ENCODE measurements around the gene PRDM16.
A peak's percentile ranks its signal among the peaks of the same experiment; 100 is the strongest.

Gene PRDM16

GRCh38 chr1:3170561-3171453, 101.8 kb downstream of the PRDM16 start:
- peak in 2 of 3 experiments; percentile 2 to 11 for DNase-seq

DNA sequence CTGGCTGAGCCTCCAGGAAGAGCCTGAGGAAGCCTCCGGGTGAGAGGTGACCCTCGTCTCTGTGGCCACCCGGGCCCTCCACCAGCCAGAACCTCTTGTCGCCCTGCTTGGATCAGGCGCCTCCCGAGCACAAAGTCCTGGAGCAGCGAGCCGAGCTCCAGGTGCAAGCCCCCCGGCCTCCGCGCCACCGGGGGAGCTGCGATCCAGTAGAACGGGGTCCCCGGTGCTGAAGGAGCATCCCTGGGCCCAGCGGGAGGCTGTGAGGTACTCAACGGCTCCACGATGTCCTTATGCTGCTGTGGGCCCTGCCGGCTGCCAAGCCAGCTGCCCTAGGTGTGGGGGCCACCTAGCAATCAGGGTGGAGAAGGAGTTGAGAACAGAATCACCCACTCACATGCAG, 102.8 kb downstream of the PRDM16 start:
- no peak for DNase-seq

- DNase-seq = no peak
Observed at GRCh38 chr1:3172431-3173380, 103.7 kb downstream of the PRDM16 start.

GRCh38 chr1:3173381-3173980, 104.5 kb downstream of the PRDM16 start:
- no peak for DNase-seq

- no peak for DNase-seq
Observed at GRCh38 chr1:3174487-3175247, 105.7 kb downstream of the PRDM16 start.

DNA sequence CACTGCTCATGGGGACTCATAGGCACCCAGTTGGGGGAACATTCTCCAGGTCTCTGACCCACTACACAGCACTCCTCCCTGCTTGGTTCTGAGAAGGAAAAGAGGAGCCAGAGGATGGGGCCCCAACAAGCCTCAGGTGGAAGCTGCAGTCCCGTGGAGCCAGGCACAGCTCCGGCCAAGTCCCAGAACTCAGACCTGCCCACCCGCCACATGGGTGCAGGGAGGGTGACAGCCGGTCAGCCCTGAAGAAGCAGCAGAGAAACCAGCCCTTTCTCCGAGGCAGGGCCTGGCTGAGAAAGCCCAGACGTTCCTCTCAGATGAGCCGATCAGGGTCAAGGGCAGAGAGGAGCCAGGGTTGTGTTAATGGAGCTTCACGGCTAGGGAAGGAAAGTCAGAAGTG, 106.5 kb downstream of the PRDM16 start:
- DNase-seq = no peak

GRCh38 chr1:3176028-3176427, 107.0 kb downstream of the PRDM16 start:
- DNase-seq = no peak

GRCh38 chr1:3176820-3177219, 107.8 kb downstream of the PRDM16 start:
- DNase-seq = no peak

- DNase-seq = no peak
Observed at GRCh38 chr1:3178279-3178678, 109.3 kb downstream of the PRDM16 start.

DNA sequence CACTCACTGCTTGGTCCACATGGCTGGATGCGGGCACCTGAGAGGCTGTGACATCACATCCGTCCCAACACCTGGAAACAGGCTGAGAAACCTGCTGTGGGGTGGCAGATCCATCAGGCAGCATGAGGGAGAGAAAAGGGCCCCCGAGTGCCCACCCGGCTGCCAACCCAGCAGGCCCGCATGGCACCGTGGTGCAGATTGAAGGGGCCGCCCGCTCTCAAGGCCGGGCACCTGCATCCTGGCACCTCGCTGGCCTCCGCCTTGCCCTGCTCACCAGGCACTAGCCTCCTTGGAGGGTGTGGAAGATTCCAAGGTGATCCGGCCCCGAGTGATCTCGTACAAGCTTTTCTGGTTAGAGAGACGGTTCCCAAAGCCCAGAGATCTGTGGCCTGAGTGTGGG, 110.5 kb downstream of the PRDM16 start:
- DNase-seq = no peak

GRCh38 chr1:3180915-3181314, 111.9 kb downstream of the PRDM16 start:
- no peak for DNase-seq

GRCh38 chr1:3181956-3182355, 113.0 kb downstream of the PRDM16 start:
- no peak for DNase-seq

GRCh38 chr1:3183411-3183810, 114.4 kb downstream of the PRDM16 start:
- DNase-seq = no peak

- DNase-seq = no peak
Observed at GRCh38 chr1:3183813-3184212, 114.8 kb downstream of the PRDM16 start.

GRCh38 chr1:3184666-3185065, 115.7 kb downstream of the PRDM16 start:
- DNase-seq = no peak

- DNase-seq = no peak
Observed at GRCh38 chr1:3185896-3186525, 117.0 kb downstream of the PRDM16 start.

- DNase-seq = peak in 1 of 3 experiments; percentile 2
Observed at GRCh38 chr1:3186526-3186921, 117.5 kb downstream of the PRDM16 start.

DNA sequence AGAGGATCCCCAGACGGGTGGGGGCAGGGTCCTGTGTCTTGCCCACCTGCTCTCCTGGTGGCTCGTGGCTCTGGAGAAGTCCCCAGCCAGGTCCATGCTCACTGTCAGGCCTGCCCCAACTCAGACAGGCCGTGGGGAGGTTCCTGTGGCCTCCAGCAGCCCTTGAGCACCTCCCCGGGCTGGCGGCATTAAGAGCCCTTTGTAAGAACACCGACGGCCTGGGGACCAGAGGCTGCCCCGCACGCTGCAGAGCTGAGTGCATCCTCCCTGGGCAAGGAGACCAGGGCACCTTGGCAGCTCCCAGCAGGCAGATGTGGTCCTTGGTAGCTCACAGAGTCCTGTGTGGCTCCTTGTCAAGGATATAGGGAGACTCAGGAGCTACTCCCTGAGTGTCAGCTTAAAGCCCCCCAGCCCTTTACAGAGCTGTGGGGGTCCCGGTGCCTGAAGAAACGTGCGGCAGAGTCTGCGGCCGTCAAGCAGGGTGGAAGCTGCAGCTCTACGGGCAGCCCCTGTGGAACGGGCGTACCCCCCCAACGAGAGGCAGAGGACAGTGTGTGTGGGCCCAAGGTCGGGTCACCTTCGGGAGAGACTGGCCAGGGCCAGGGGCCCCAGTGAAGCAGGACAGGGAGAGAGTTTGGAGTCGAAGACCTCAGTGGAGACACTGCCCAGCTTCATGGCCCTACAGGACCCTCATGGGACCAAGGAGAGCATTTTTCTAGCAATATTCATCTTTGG, 118.6 kb downstream of the PRDM16 start:
- DNase-seq = no peak

DNA sequence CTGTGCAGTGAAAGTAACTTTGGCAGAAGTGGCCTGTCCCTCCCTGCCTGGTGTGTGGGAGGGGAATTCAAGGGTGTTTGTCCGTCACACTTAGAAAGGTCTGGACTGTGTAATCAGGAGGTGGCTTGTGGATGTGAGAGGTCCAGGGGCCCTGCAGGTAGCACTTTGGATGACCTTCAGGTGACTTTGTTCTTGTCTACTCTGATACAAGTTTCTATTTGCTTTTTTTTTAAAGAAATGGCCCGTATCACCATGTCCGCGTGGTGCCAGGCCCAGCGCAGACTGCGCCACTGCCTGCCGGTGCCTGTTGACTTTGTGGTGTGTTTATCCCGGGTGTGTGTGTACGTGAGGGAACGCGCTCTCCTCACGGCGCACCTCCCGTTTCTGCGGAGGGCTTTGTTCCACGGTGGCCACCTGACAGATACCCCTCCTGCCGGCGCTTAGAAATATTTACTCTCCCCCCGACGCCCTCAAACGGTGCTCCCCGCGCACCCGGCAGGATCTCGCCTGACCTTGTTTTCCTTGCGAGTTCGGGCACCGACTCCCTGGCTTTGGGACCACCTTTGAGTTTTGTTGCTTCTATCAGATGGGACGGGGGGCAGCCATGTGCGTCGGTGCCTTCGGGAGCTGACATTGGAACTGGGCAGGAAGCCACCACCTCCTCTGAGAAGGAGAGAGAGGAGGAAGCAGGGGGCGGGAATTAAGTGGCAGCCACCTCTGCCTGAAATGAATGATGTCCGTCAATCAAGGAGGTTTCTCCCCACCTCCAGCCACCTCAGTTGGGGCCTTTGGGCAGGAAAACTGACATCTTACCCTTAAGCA, 119.4 kb downstream of the PRDM16 start:
- no peak for DNase-seq

Data from NCI-H1417 (cell line).